Ecto neural progenitor cell (in vitro differentiated cells): ENCODE results near the gene ROPN1L.
"Not testable (repeated sequence)": the region's sequence is repeated elsewhere in the genome, so short reads cannot be mapped to it uniquely, and the experiment has no call there.

Source experiments
- DNase-seq: peaks from one replicate; pipeline ENCODE4 v3.0.0-alpha.2; 2018; ENCODE audit warnings: low spot score

The ROPN1L gene

GRCh38 chr5:10478436-10478835, 36.8 kb downstream of the ROPN1L start:
- no peak for DNase-seq

GRCh38 chr5:10479154-10479721, 37.6 kb downstream of the ROPN1L start:
- no peak for DNase-seq

- DNase-seq, result no peak
Observed at GRCh38 chr5:10480237-10480985, 38.7 kb downstream of the ROPN1L start.

GRCh38 chr5:10481241-10481935, 39.7 kb downstream of the ROPN1L start:
- no peak for DNase-seq

GRCh38 chr5:10482791-10483530, 41.3 kb downstream of the ROPN1L start:
- DNase-seq, result no peak

- no peak for DNase-seq
Observed at GRCh38 chr5:10484774-10485141, 43.1 kb downstream of the ROPN1L start.

GRCh38 chr5:10485142-10485795, 43.6 kb downstream of the ROPN1L start:
- DNase-seq, result no peak

GRCh38 chr5:10485897-10486296, 44.2 kb downstream of the ROPN1L start:
- no peak for DNase-seq

- DNase-seq, result no peak
Observed at GRCh38 chr5:10486511-10487344, 45.0 kb downstream of the ROPN1L start.

GRCh38 chr5:10488144-10488543, 46.5 kb downstream of the ROPN1L start:
- no peak for DNase-seq

- DNase-seq, result no peak
Observed at GRCh38 chr5:10489810-10490426, 48.2 kb downstream of the ROPN1L start.

GRCh38 chr5:10490927-10491672, 49.4 kb downstream of the ROPN1L start:
- no peak for DNase-seq

GRCh38 chr5:10491673-10492026, 50.0 kb downstream of the ROPN1L start:
- DNase-seq, result no peak

GRCh38 chr5:10493884-10494283, 52.2 kb downstream of the ROPN1L start:
- no peak for DNase-seq

- not testable (repeated sequence) for DNase-seq
Observed at GRCh38 chr5:10494497-10494896, 52.8 kb downstream of the ROPN1L start.

- no peak for DNase-seq
Observed at GRCh38 chr5:10497554-10497953, 55.9 kb downstream of the ROPN1L start.

- no peak for DNase-seq
Observed at GRCh38 chr5:10498350-10498749, 56.7 kb downstream of the ROPN1L start.

GRCh38 chr5:10499066-10499465, 57.4 kb downstream of the ROPN1L start:
- DNase-seq, result no peak

- no peak for DNase-seq
Observed at GRCh38 chr5:10499776-10500175, 58.1 kb downstream of the ROPN1L start.

GRCh38 chr5:10500669-10501068, 59.0 kb downstream of the ROPN1L start:
- DNase-seq, result no peak
